ENCODE measurements around the gene DCLRE1C. TPM values are rescaled to one million over a fixed set of nuclear protein-coding genes. Genes with fewer than 3 reads are reported as not detected.

DCLRE1C gene
- total RNA-seq (2021; fragmentation: NEBNext Ultra II Directional; extraction: Animal tissue kit (Norgen Biotek cat#: 25700)) (5.6 and 7.4 TPM in 2 replicates), polyA plus RNA-seq (2011; rRNA removed) (0.64 and 0.77 TPM in 2 replicates), polyA minus RNA-seq (2011; rRNA and poly(A)+ RNA removed) (5.2 and 9.4 TPM in 2 replicates)
- polyA plus RNA-seq (2011; cell fraction: cytosol; rRNA removed): 1.2 TPM
- polyA plus RNA-seq (2011; cell fraction: nucleus; rRNA removed): 2.3 TPM
- polyA plus RNA-seq (2012, experiment 1 of 2): 3.4 to 5.6 TPM (median 4.8 TPM) in 4 replicates
- polyA plus RNA-seq (2012, experiment 2 of 2): 0.26 TPM
- polyA plus RNA-seq (2013, experiment 1 of 2): 3.3 TPM
- 3.1 TPM for polyA plus RNA-seq (2013, experiment 2 of 2)
- 1.7 TPM for polyA minus RNA-seq (2011; cell fraction: cytosol; rRNA and poly(A)+ RNA removed)
- 9.9 TPM for polyA minus RNA-seq (2011; cell fraction: nucleus; rRNA and poly(A)+ RNA removed)
- long read RNA-seq, experiment 1: 0 reads
- long read RNA-seq, experiment 2, partial matches to known transcripts: 0 of 2 reads
- long read RNA-seq, experiment 2, other reads (novel, unspliced or antisense): 1 of 2 reads

- H3K36me3 ChIP-seq (ENCODE audit: control insufficient read depth in 2 of 4, insufficient read depth in 4 of 4, low read length in 3 of 4): no peaks in the 10 kb centered on the region; a peak in 1 of 8 replicates
- H3K4ac ChIP-seq (replicated peaks; ENCODE audit: insufficient read length, low read depth, low read length): no peak within 1 kb of the TSS
- H4K8ac ChIP-seq (ENCODE audit: extremely low read depth, insufficient read depth, low read length): peak within 1 kb of the TSS; percentile 93; the same call in 1 of the 2 replicates
- DNase-seq (ENCODE audit: low read depth in 1 of 2, low spot score in 2 of 2) (peak in 1 of 2 experiments; percentile 90), FAIRE-seq (no peak)
- H2BK20ac ChIP-seq (ENCODE audit: low read length): no peak within 1 kb of the TSS
- H4K20me1 ChIP-seq (replicated peaks in 1 of 2; ENCODE audit: control insufficient read depth in 1 of 2, insufficient read depth in 2 of 2, low read length in 2 of 2): peaks cover 2 to 9% of the 10 kb centered on the region in 2 experiments
- H3K14ac ChIP-seq (ENCODE audit: insufficient read length): no peak within 1 kb of the TSS
- H3K4me2 ChIP-seq (ENCODE audit: insufficient read depth in 1 of 2, low read depth in 2 of 2, low read length in 2 of 2): peak within 1 kb of the TSS; percentile 90
- H3K79me2 ChIP-seq (ENCODE audit: control insufficient read depth in 1 of 2, insufficient read depth in 2 of 2, low read length in 2 of 2): peaks cover 0 to 4% of the 10 kb centered on the region in 2 experiments; a peak in 1 of 4 replicates
- H3K56ac ChIP-seq (replicated peaks; ENCODE audit: insufficient read length, low read depth, low read length): peak within 1 kb of the TSS; percentile 75
- peak within 1 kb of the TSS; percentile 96 for H2AFZ ChIP-seq (ENCODE audit: low read length)
- H3K4me3 ChIP-seq (ENCODE audit: extremely low read depth in 1 of 4, insufficient read depth in 2 of 4, low read depth in 3 of 4, low read length in 4 of 4): peak within 1 kb of the TSS; percentile 51 to 69 (median 57)
- H3K27me3 ChIP-seq (replicated peaks in 1 of 4; ENCODE audit: control insufficient read depth in 3 of 4, extremely low read depth in 1 of 4, insufficient read depth in 3 of 4, low read length in 3 of 4): peaks cover 0 to 8% (median 3%) of the 10 kb centered on the region in 4 experiments; a peak in 4 of 7 replicates
- H3K23ac ChIP-seq (ENCODE audit: insufficient read length): no peak within 1 kb of the TSS
- peak within 1 kb of the TSS; percentile 28; the same call in 1 of the 2 replicates for H2BK5ac ChIP-seq (ENCODE audit: low read depth, low read length)
- no peaks in the 10 kb centered on the region for H3K79me1 ChIP-seq (ENCODE audit: low read depth, low read length)
- peaks cover 10% of the 10 kb centered on the region; the same call in 1 of the 2 replicates for H3K23me2 ChIP-seq (ENCODE audit: low read depth, low read length)
- H3K9me3 ChIP-seq (ENCODE audit: insufficient read depth in 2 of 2, low read depth in 1 of 2, low read length in 1 of 2): no peaks in the 10 kb centered on the region; a peak in 1 of 4 replicates
- no peak within 1 kb of the TSS for H2BK15ac ChIP-seq (ENCODE audit: low read length)
- H2BK12ac ChIP-seq (ENCODE audit: low read depth, low read length): peak within 1 kb of the TSS; percentile 28; the same call in 1 of the 2 replicates
- H2AK5ac ChIP-seq (ENCODE audit: low read depth, low read length): no peak within 1 kb of the TSS
- no peak within 1 kb of the TSS for H2BK120ac ChIP-seq (replicated peaks; ENCODE audit: low read depth, low read length)
- H3K27ac ChIP-seq (ENCODE audit: low read depth, low read length): 0 out of 2 replicates have a peak within 1 kb of the TSS, but pooled peaks have one; percentile 50
- peak within 1 kb of the TSS; percentile 64 for H3K18ac ChIP-seq (ENCODE audit: extremely low read depth, low read length)
- 2% methylated on average over 40 of the region's 45 CpGs; no CpG with 5 or more reads in 1 of the 2 experiments for WGBS, 2 experiments (ENCODE audit: extremely low coverage in 1 of 2, insufficient coverage in 1 of 2, insufficient read length in 1 of 2, insufficient replicate concordance in 2 of 2, low coverage in 1 of 2, low lambda C conversion rate in 2 of 2, missing lambda C conversion rate in 1 of 2)
- H4K5ac ChIP-seq (ENCODE audit: insufficient read length, low read depth, low read length): peak within 1 kb of the TSS; percentile 93
- peak within 1 kb of the TSS; percentile 88 for H4K91ac ChIP-seq (replicated peaks; ENCODE audit: insufficient read length, low read length)
- H3K4me1 ChIP-seq (replicated peaks in 1 of 4; ENCODE audit: control insufficient read depth in 3 of 4, insufficient read depth in 4 of 4, low read length in 3 of 4): peaks cover 0 to 12% (median 7%) of the 10 kb centered on the region in 4 experiments; a peak in 6 of 7 replicates
- H3K9ac ChIP-seq (replicated peaks in 1 of 4; ENCODE audit: extremely low read depth in 1 of 4, low read depth in 3 of 4, low read length in 3 of 4): peak within 1 kb of the TSS in 3 of 4 experiments; percentile 39 to 68 (median 48); a peak in 6 of 7 replicates
- CTCF ChIA-PET (ENCODE audit: partially characterized antibody): interaction anchor here (1.2 to 2.4 kb wide), 5 partner anchors 18 to 155 kb away, joined by 3 to 13 read pairs (median 4); no protein-coding TSS in a partner anchor
- POLR2A ChIA-PET (ENCODE audit: partially characterized antibody): interaction anchor here (1.0 to 2.1 kb wide), 9 partner anchors 14 to 152 kb away, joined by 3 to 8 read pairs (median 4); partner anchors contain the start of genes CDNF, HSPA14, MSANTD7 and RPP38
- TF ChIP-seq KDM4A (IDR thresholded peaks at IDR 0.05; ENCODE audit: low read depth, low read length, severe bottlenecking) (peak; percentile 88), POLR2AphosphoS5 (IDR thresholded peaks at IDR 0.05; ENCODE audit: low read depth, low read length) (peak; percentile 64), CTBP2 (IDR thresholded peaks at IDR 0.05; ENCODE audit: borderline replicate concordance, insufficient read depth, insufficient read length, low read length) (no peak), SP1 (IDR thresholded peaks at IDR 0.05; ENCODE audit: low read depth, low read length) (peak; percentile 54; the same call in 1 of the 2 replicates), PHF8 (conservative IDR thresholded peaks at IDR 0.05; ENCODE audit: low read depth, low read length) (peak; percentile 77; the same call in 1 of the 2 replicates), ZNF274 (IDR thresholded peaks at IDR 0.05; ENCODE audit: borderline replicate concordance, extremely low read depth, low read length) (no peak)
- TF ChIP-seq, protein P1, sequence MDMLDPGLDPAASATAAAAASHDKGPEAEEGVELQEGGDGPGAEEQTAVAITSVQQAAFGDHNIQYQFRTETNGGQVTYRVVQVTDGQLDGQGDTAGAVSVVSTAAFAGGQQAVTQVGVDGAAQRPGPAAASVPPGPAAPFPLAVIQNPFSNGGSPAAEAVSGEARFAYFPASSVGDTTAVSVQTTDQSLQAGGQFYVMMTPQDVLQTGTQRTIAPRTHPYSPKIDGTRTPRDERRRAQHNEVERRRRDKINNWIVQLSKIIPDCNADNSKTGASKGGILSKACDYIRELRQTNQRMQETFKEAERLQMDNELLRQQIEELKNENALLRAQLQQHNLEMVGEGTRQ (IDR thresholded peaks at IDR 0.05; ENCODE audit: low read length): no peak
Measured at GRCh38 chr10:14954001-14954770, at the start of gene DCLRE1C. Gene DCLRE1C (minus strand): TSS chr10:14954096. CDS start chr10:14954010, 86 bp downstream.

All from H1 (cell line).